ENCODE measurements around the gene LSM14B. TPM values are rescaled to one million over a fixed set of nuclear protein-coding genes. Genes with fewer than 3 reads are reported as not detected.

The LSM14B gene
- total RNA-seq, 1 experiment from 2014 or later = 51.8 TPM

DNA sequence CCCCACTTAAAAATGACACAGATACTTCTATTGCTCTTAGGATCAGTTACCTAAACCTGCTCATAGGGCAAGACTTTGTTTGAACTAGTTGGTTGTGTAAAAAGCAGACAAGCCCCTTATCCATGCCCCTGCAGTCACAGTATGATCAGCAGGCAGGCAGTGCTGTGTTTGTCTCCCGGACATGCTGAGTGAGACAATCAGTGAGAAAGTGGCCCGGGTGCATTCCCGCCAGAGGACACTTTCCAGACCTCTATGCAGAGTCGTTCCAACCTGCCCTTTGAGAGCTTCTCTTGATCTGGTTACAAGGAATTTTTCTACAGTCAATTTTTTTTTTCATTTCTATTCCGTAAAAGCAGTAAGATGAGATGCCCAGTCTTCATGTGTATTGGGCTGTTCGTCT, 6.2 kb downstream of the LSM14B start:
- Histone ChIP-seq H3K27ac (ENCODE audit: low read length) (no peak overlapping the region), H3K9me3 (ENCODE audit: low read length) (no peaks in the 10 kb centered on the region), H3K9ac (ENCODE audit: low read length) (no peak overlapping the region), H3K79me2 (ENCODE audit: low read length) (peaks cover 13% of the 10 kb centered on the region), H3K36me3 (ENCODE audit: low read depth, low read length) (peaks cover 43% of the 10 kb centered on the region), H3K4me1 (ENCODE audit: insufficient read depth, low read length) (peaks cover 7% of the 10 kb centered on the region; the same call in 1 of the 2 replicates), H2AFZ (ENCODE audit: low read length) (no peak overlapping the region), H3F3A (ENCODE audit: low read length, unreplicated experiment) (no peaks in the 10 kb centered on the region), H3K9me2 (replicated peaks; ENCODE audit: low read length) (no peaks in the 10 kb centered on the region), H3K4me2 (ENCODE audit: low read length) (no peak overlapping the region), H3K4me3 (ENCODE audit: low read length) (no peak overlapping the region), H3K27me3 (ENCODE audit: low read length) (no peaks in the 10 kb centered on the region), H4K20me1 (ENCODE audit: low read length) (peaks cover 9% of the 10 kb centered on the region)
- ChIA-PET POLR2A (ENCODE audit: unreplicated experiment) (no interaction called here), CTCF (no interaction called here)
- no peak for ATAC-seq
- TF ChIP-seq EZH2 (IDR thresholded peaks at IDR 0.05; ENCODE audit: low read length, unreplicated experiment) (no peak), EZH2phosphoT487 (IDR thresholded peaks at IDR 0.05; ENCODE audit: borderline replicate concordance, low read length) (no peak)
- TF ChIP-seq, protein P1, sequence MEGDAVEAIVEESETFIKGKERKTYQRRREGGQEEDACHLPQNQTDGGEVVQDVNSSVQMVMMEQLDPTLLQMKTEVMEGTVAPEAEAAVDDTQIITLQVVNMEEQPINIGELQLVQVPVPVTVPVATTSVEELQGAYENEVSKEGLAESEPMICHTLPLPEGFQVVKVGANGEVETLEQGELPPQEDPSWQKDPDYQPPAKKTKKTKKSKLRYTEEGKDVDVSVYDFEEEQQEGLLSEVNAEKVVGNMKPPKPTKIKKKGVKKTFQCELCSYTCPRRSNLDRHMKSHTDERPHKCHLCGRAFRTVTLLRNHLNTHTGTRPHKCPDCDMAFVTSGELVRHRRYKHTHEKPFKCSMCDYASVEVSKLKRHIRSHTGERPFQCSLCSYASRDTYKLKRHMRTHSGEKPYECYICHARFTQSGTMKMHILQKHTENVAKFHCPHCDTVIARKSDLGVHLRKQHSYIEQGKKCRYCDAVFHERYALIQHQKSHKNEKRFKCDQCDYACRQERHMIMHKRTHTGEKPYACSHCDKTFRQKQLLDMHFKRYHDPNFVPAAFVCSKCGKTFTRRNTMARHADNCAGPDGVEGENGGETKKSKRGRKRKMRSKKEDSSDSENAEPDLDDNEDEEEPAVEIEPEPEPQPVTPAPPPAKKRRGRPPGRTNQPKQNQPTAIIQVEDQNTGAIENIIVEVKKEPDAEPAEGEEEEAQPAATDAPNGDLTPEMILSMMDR (conservative IDR thresholded peaks at IDR 0.05; ENCODE audit: low read depth, low read length) = no peak
- intact Hi-C loops (cut with micrococcal nuclease) = no loop called here
- DNase-seq = no peak
- BruUV-seq (replicated peaks) = no TSS peak

DNA sequence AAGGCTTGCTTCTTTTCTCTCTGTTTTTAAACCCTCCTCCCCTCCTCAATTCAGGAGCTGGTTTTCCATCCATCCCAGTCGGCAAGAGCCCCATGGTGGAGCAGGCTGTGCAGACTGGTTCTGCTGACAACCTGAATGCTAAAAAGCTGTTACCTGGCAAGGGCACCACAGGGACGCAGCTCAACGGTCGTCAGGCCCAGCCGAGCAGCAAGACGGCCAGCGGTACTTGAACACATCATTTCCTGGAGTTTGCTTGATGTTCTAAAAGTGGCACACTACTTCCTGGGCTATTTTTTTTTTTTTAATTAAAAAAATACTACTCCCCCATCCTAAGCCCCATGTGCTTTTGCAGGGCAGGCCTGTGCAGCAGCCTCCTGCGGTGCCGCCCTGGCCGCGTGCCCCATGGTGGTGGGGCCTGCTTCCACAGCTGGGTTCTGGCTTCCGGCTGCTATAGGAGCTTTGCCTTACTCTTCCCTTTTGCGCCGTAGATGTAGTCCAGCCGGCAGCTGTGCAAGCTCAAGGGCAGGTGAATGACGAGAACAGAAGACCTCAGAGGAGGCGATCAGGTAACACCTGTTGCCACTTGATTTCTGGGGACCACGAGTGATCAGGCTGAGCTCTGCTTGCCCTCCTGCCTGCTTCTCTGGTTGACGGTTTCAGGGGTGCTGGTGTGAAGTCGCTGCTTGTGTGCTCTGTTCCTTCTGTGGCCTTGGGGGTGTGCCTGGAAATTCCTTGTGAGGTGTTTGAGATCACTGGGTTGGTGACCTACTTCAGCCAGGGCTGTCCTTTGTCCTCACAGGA, 7.7 kb downstream of the LSM14B start:
- Histone ChIP-seq H4K20me1 (ENCODE audit: low read length) (no peaks in the 10 kb centered on the region), H3K4me1 (ENCODE audit: insufficient read depth, low read length) (no peaks in the 10 kb centered on the region), H2AFZ (ENCODE audit: low read length) (no peak overlapping the region), H3K4me2 (ENCODE audit: low read length) (no peak overlapping the region), H3K9me3 (ENCODE audit: low read length) (no peaks in the 10 kb centered on the region), H3K36me3 (ENCODE audit: low read depth, low read length) (peaks cover 48% of the 10 kb centered on the region), H3K4me3 (ENCODE audit: low read length) (no peak overlapping the region), H3K79me2 (ENCODE audit: low read length) (no peaks in the 10 kb centered on the region), H3K9me2 (replicated peaks; ENCODE audit: low read length) (no peaks in the 10 kb centered on the region), H3K27me3 (ENCODE audit: low read length) (no peaks in the 10 kb centered on the region), H3F3A (ENCODE audit: low read length, unreplicated experiment) (no peaks in the 10 kb centered on the region), H3K9ac (ENCODE audit: low read length) (no peak overlapping the region), H3K27ac (ENCODE audit: low read length) (no peak overlapping the region)
- CTCF ChIA-PET = no interaction called here
- DNase-seq (no peak), ATAC-seq (no peak)
- POLR2A ChIA-PET (ENCODE audit: unreplicated experiment) = no interaction called here
- intact Hi-C loops (cut with micrococcal nuclease) = no loop called here
- TF ChIP-seq, protein P1 (conservative IDR thresholded peaks at IDR 0.05; ENCODE audit: low read depth, low read length) = no peak
- TF ChIP-seq EZH2 (IDR thresholded peaks at IDR 0.05; ENCODE audit: low read length, unreplicated experiment) (no peak), EZH2phosphoT487 (IDR thresholded peaks at IDR 0.05; ENCODE audit: borderline replicate concordance, low read length) (no peak)
- no TSS peak for BruUV-seq (replicated peaks)

DNA sequence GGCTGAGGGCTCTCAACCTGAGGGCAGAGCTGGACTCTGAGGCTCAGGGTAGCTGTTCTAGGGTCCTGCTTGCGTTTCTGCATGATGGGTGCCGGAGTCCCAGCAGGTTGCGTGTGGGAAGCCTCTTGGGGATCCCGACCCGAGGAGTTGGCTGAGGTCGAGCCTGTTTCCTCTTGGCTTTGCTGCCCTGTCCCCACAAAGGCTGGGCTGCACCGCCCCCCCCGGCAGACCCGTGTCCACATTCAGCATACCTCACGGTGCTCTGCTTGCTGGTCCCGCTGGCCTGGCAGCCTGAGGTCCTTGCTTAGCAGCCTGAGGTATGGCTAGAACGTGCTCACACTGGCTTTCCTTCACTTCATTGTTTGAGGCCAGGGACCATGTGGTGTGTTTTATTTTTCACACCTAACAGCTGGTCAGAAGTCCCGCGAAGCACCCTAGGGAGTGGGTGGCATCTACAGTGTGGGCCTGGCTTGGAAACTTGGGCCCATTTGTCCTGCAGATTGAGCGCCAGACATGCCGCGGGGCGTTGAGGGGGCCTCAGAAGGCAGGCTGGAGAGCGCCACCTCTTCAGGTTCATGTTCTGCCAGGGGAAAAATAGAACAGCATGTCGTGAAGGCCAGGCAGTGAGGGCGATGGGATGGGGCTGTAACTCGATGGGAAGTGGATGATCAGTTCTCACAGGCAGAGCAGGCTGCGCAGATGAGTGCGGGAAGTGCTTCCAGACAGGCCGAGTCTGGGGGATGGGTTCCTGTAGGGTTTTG, 9.5 kb downstream of the LSM14B start:
- H3K9me2 ChIP-seq (replicated peaks; ENCODE audit: low read length) = no peaks in the 10 kb centered on the region

More for the DNA sequence above, 9.5 kb downstream of the LSM14B start:
- no peak overlapping the region for H2AFZ ChIP-seq (ENCODE audit: low read length)
- no peak for ATAC-seq
- no peak for DNase-seq
- H3K9me3 ChIP-seq (ENCODE audit: low read length) = no peaks in the 10 kb centered on the region
- intact Hi-C loops (cut with micrococcal nuclease) = no loop called here
- peaks cover 52% of the 10 kb centered on the region for H3K36me3 ChIP-seq (ENCODE audit: low read depth, low read length)
- CTCF ChIA-PET = no interaction called here
- no peaks in the 10 kb centered on the region for H3K79me2 ChIP-seq (ENCODE audit: low read length)
- no peak for TF ChIP-seq EZH2phosphoT487 (IDR thresholded peaks at IDR 0.05; ENCODE audit: borderline replicate concordance, low read length)
- TF ChIP-seq, protein P1 (conservative IDR thresholded peaks at IDR 0.05; ENCODE audit: low read depth, low read length) = no peak
- TF ChIP-seq EZH2 (IDR thresholded peaks at IDR 0.05; ENCODE audit: low read length, unreplicated experiment) = no peak
- H3K4me2 ChIP-seq (ENCODE audit: low read length) = no peak overlapping the region
- no TSS peak for BruUV-seq (replicated peaks)
- no peaks in the 10 kb centered on the region for H3F3A ChIP-seq (ENCODE audit: low read length, unreplicated experiment)
- no peaks in the 10 kb centered on the region for H3K4me1 ChIP-seq (ENCODE audit: insufficient read depth, low read length)
- POLR2A ChIA-PET (ENCODE audit: unreplicated experiment) = no interaction called here
- H4K20me1 ChIP-seq (ENCODE audit: low read length) = peaks cover 15% of the 10 kb centered on the region
- H3K9ac ChIP-seq (ENCODE audit: low read length) = no peak overlapping the region
- no peak overlapping the region for H3K4me3 ChIP-seq (ENCODE audit: low read length)
- H3K27me3 ChIP-seq (ENCODE audit: low read length) = no peaks in the 10 kb centered on the region
- H3K27ac ChIP-seq (ENCODE audit: low read length) = no peak overlapping the region
